Mononuclear cell (primary cell): ENCODE results near the gene NFE2L2. TPM values are rescaled to one million over a fixed set of nuclear protein-coding genes. Genes with fewer than 3 reads are reported as not detected.
"Not testable (repeated sequence)": the region's sequence is repeated elsewhere in the genome, so short reads cannot be mapped to it uniquely, and the experiment has no call there.

Experiments
- H3K27me3 ChIP-seq: 2 replicates; pipeline ENCODE4 v1.6.0; 2011; ENCODE audit warnings: low read length, control low read depth; ENCODE audit not compliant: insufficient read depth
- H3K4me1 ChIP-seq: 2 replicates; pipeline ENCODE4 v1.5.1; 2011; ENCODE audit warnings: mild to moderate bottlenecking, low read length, control low read depth; ENCODE audit not compliant: insufficient read depth
- H3K4me3 ChIP-seq: 2 replicates; pipeline ENCODE4 v1.5.1; 2011; ENCODE audit warnings: mild to moderate bottlenecking, low read length, moderate library complexity
- H3K9me3 ChIP-seq: 2 replicates; pipeline ENCODE4 v1.5.1; 2011; ENCODE audit warnings: low read depth, mild to moderate bottlenecking, control low read depth, low read length
- total RNA-seq: library from RNA; depleted of rRNA; stranded (reverse); fragments of >200 nt; gene quantifications from one replicate; pipeline ENCODE4 v1.2.3, GENCODE V29; 2012

NFE2L2 gene
- total RNA-seq, 1 donor, result 123 TPM

DNA sequence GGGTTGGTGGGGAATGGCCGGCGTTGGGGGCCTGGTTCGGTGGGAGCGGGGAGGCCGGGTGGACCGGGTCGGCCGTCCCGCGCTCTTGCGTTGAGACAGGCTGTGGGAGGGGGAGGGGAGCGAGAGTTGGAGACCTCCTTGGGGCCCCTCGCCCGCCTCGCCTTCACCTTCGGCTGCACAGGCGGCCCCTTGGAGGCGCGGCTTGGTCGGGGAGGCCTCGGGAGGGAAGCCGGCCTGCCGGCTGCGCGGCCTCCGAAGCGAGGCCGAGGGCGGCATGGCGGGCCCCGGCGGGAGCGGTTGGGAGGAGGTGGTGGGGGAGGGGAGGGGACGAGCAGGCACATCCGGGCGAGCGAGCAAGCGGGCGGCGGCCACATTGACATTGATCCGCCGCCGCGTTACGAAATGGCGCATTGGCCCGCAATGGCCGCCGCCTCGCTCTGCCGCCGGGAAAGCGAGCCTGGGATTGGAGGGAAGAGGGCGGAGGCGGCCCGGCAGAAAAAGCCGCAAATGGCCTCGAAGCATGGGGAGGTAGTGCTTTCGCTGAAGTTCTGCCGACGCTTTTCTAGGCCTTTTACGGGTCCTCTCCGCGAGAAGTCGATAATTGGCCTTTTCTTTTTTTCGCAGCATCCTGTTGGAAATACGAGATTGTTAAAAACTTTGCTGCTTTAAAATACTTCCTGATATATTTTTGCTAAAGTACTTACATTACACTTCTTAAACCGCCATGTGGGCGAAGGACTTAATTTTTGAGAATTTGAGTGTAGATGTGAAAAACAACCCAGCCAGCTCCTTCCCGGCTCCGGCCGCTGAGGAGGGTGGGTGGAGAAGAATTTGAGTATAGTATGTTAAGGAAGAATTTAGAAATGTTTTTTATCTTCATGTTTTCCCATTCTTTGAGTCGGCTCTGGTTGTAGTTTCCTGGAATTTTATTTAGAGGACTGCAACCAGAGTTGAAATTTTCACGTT lies 51.4 kb downstream of the NFE2L2 start:
- H3K27me3 ChIP-seq, result no peaks in the 10 kb centered on the region
- peaks cover 43% of the 10 kb centered on the region for H3K4me1 ChIP-seq
- H3K9me3 ChIP-seq, result no peaks in the 10 kb centered on the region
- H3K4me3 ChIP-seq, result peak overlapping the region; percentile 88

DNA sequence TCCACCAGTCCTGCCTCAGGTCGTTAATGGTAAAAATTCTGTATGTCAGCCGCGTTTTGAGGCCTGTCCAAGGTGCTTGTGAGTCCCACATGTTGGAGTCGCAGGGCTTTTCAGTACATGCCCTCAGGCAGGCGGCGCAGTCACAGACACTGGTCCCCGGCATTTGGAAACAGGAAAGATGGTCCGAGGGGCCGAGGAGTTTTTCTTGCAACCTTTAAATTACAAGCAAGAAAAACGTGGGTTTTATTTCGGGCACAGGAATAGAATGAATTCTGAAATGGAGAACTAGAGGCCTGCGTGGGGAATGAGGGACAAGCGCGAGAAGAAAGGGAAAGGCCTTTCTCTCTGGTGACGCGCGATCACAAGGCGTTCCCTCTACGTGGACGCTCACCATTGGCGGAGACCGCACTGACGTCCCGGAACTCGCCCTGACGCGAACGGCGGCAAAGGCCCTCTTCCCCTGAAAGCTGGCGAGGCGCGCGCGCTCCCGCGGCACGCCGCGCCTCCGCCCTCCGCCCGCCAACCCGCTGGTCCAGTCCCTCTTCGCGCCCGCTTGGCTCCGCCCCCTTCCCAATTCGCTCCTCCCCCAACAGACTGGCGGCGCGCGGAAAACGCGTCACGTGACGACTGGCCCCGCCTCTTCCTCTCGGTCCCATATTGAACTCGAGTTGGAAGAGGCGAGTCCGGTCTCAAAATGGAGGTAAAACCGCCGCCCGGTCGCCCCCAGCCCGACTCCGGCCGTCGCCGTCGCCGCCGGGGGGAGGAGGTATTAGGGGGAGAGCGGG lies 52.2 kb downstream of the NFE2L2 start, which contains the start of gene HNRNPA3:
HNRNPA3 (plus strand) TSS at position 689 of the 785 bp plus-strand sequence; CDS start at position 695, 6 bp downstream.
- peaks cover 38% of the 10 kb centered on the region for H3K4me1 ChIP-seq
- H3K4me3 ChIP-seq, result peak within 1 kb of the TSS; percentile 88
- H3K9me3 ChIP-seq, result no peaks in the 10 kb centered on the region
- H3K27me3 ChIP-seq, result no peaks in the 10 kb centered on the region

DNA sequence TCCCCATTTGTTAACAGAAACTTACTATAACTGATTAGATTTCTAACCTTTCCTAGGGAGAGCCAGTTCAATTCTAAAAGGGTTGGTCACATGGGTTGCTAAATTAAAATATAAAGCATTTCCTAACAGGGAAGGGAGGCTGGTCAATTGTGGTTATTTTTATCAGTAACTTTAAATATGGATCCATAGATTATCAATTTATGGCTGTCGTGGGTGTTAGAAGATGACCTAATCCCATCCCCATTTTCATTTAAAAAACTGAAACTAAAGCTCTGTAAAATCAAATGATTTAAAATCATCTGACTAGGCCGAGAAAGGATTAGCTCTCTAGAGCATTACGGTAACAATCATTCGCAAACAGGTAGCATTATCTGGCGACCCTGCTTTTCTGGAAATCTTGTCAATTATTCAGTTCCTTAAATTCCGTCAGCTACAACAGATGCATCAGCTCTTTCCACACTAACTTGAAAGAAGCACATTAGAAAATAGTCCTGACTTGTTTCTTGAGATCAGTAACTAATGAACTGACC lies 52.9 kb downstream of the NFE2L2 start:
- peaks cover 33% of the 10 kb centered on the region for H3K4me1 ChIP-seq
- peak overlapping the region; percentile 64 for H3K4me3 ChIP-seq
- H3K9me3 ChIP-seq, result no peaks in the 10 kb centered on the region
- H3K27me3 ChIP-seq, result no peaks in the 10 kb centered on the region

DNA sequence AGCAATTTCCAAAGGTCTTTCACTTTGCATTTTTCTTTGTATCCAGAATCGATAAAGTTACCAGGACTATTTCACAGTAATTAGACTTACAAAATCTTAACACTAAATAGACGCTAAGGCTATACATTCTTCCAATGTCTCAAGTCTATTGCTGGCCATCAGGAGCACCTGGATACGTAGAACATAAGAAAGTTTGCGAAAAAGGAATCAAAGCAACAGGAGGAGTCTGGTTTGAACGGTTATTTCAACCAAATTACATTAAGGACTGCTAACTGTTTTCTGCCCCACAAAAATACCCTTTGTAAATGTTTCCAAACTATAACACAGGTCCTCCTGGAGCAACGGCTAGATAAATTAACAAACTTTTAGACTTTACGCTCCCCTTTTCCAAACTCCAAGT lies 53.4 kb downstream of the NFE2L2 start:
- H3K4me3 ChIP-seq, result no peak overlapping the region
- H3K27me3 ChIP-seq, result no peaks in the 10 kb centered on the region
- H3K9me3 ChIP-seq, result no peaks in the 10 kb centered on the region
- H3K4me1 ChIP-seq, result peaks cover 30% of the 10 kb centered on the region

DNA sequence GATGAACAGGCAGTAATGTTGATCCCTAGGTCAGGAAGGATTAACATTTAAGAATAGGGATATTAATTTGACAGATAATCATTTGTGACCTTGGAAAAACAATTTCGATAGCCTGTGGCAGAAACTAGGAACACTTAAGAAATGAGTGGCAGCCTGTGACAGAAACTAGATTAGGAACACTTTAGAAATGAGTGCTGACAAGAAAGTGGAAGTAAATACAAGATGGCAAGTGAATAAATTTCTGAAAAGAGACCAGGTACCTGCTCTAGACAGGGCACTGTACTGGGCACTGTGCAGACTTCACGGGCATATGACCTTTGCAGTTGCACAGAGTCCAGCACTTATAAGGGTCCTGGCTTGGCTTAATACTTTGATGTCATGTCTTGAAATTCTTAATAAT lies 57.4 kb downstream of the NFE2L2 start:
- H3K27me3 ChIP-seq, result no peaks in the 10 kb centered on the region
- H3K9me3 ChIP-seq, result no peaks in the 10 kb centered on the region
- peaks cover 13% of the 10 kb centered on the region for H3K4me1 ChIP-seq
- H3K4me3 ChIP-seq, result no peak overlapping the region

DNA sequence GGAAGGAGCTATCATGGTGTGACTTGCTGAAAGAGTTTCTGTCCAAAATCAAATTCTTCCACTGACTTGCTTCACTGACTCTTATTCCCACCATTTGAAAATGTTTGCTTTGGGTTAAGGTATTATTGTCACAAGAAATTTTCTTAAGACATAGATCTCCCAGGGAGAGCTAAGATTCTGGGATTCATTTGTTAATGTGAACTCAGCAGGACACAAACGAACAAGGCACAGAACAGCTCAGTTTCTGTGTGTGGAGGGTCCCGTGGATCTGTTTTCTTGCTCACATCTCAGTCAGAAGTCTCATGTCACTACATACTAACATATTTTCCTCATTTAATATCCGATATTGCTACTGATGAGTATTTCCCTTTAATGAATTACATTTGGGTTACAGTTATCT lies 60.1 kb downstream of the NFE2L2 start:
- H3K27me3 ChIP-seq, result no peaks in the 10 kb centered on the region

DNA sequence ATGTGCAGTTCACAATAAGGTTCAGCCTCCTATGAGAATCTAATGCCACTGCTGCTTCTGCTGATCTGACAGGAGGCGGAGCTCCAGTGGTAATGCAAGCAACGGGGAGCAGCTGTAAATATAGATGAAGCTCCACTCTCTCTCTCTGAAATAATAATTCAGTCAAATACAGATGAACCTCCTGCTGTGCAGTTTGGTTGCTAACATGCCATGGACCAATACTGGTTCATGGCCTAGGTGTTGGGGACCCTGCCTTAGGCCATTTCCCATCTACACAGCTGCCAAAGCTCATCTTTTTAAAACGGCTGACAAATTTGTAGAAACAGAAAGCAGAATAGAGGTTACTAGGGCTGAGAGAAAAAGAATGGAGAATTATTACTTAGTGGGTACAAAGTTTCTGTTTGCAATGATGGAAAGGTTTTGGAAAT lies 62.6 kb downstream of the NFE2L2 start:
- Histone ChIP-seq H3K4me1 (no peaks in the 10 kb centered on the region), H3K27me3 (no peaks in the 10 kb centered on the region), H3K9me3 (no peaks in the 10 kb centered on the region), H3K4me3 (no peak overlapping the region)

More for the DNA sequence above, 60.1 kb downstream of the NFE2L2 start:
- Histone ChIP-seq H3K4me1 (no peaks in the 10 kb centered on the region), H3K4me3 (no peak overlapping the region), H3K9me3 (no peaks in the 10 kb centered on the region)

DNA sequence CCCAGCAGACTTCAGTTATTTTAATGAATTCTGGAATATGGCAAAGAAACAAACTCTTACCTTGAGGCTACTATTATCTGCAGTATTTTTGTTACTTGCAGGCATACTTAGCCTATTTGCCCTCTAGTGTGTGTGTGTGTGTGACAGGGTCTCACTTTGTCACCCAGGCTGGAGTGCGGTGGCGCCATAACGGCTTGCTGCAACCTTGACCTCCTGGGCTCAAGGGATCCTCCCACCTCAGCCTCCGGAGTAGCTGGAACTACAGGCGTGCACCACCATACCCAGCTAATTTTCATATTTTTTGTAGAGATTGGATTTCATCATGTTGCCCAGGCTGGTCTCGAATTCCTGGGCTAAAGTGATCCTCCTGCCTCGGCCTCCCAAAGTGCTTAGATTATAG lies 64.1 kb downstream of the NFE2L2 start:
- H3K4me1 ChIP-seq, H3K4me3 ChIP-seq, H3K27me3 ChIP-seq, H3K9me3 ChIP-seq: not testable (repeated sequence)

DNA sequence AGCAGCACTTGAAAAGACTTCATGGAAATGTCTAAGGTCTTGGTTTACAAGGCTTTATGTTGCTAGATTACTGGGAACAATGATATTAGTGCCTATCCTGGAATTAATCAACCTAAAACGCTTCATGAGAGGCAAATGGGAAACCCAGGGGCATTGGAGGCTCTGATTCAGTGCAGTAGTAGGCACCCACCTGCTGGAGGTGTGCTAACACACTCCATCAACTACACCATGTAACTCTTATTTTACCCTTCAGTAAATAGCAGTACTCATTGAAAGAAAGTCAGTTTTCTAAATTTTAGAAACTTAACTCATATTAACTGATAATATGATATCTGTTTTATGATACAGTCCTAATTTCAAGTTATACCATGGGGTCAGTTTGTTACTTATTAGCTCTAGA lies 69.3 kb downstream of the NFE2L2 start:
- no peaks in the 10 kb centered on the region for H3K4me1 ChIP-seq
- H3K4me3 ChIP-seq, result no peak overlapping the region
- no peaks in the 10 kb centered on the region for H3K9me3 ChIP-seq
- no peaks in the 10 kb centered on the region for H3K27me3 ChIP-seq

DNA sequence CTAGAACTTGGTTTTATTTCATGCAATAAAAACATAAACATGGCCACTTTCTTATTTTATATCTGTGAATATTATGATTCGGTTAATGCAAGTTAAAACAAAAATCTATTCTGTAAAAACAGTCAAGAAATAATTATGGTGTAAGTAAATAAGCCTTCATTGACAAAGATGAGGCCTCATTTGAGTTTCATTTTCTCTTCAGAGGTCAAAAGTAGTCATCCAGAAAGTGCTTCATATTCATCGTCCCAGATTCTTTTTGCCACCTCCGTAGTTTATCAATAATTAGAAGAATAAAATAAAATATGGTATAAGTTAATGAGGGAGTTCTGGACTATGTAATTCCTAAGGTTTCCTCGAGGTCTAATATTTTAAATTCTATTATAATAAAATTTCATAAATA lies 71.3 kb downstream of the NFE2L2 start:
- H3K4me1 ChIP-seq, result no peaks in the 10 kb centered on the region
- H3K9me3 ChIP-seq, result no peaks in the 10 kb centered on the region
- no peaks in the 10 kb centered on the region for H3K27me3 ChIP-seq
- no peak overlapping the region for H3K4me3 ChIP-seq

DNA sequence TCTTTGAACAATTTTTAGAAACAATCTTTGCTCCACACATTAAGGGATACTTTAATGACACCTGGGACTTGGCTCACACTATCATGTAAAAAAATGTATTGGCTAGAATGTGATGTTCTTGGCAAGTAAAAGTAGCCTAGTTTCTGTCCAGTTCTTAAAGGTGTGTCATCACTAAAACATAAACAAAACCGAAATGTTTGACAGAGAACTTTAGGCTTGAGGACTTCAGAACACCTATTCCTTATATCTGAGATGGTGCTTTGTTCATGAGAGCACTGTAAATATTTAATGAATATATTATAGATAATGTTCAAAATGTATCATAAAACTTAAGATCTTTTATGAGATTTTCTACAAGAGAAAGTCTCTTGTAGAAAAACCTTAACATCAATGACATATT lies 71.7 kb downstream of the NFE2L2 start:
- H3K27me3 ChIP-seq, result no peaks in the 10 kb centered on the region
- no peak overlapping the region for H3K4me3 ChIP-seq
- H3K4me1 ChIP-seq, result no peaks in the 10 kb centered on the region
- H3K9me3 ChIP-seq, result no peaks in the 10 kb centered on the region

DNA sequence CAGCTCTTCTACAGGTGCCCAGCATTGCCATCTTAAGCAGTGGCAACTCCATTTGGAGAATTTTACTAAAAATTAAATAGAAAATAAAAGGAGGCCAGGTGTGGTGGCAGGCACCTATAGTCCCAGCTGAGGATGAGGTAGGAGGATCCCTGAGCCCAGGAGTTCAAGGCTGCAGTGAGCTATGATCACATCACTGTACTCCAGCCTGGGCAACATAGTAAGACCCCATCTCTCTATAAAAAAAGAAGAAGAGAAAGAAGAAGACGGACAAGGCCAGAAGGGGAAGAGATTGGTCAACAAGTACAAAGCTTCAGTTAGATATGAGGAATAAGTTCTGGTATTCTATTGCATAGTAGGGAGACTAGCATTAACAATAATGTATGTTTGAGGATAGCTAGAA lies 73.6 kb downstream of the NFE2L2 start:
- no peaks in the 10 kb centered on the region for H3K4me1 ChIP-seq
- H3K9me3 ChIP-seq, result no peaks in the 10 kb centered on the region
- H3K4me3 ChIP-seq, result no peak overlapping the region
- H3K27me3 ChIP-seq, result no peaks in the 10 kb centered on the region

DNA sequence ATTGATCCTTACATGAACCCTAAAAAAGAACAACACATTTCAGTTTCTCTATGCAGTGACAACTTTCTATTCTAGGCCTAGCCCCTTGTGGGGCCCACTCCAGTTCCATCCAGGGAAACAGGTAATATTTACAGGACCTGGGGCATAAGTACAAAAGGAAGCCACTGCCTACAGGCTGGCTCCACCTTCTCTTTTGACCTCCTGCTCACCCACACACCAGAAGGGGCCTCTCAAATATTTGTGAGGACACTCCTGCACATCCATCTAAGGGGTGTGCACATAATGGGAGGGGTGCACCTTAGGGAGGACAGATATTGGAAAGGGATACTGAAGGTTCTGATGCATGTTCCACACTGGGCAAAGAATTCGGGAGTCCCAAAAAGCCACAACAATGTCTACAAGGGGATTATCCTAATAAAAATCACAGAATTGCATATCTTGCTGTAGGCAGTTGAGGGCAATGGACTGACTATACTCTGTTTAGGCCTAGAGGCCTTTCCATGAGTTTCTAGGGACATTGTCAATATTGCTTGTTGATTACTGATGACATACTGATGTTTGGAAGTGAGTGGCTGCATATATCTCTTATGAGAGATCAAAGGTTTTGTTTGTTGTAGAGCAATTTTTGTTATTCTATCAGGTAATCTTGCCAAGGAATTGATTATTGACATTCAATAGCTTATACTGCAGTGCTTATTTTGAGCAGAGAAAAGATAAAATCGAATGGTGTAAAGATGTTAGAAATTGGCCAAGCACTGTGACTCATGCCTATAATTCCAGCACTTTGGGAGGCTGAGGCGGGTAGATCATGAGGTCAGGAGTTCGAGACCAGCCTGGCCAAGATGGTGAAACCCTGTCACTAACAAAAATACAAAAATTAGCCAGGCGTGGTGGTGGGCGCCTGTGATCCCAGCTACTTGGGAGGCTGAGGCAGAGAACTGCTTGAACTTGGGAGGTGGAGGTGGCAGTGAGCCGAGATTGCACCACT lies 75.8 kb downstream of the NFE2L2 start:
- Histone ChIP-seq H3K27me3 (no peaks in the 10 kb centered on the region), H3K4me3 (no peak overlapping the region), H3K9me3 (no peaks in the 10 kb centered on the region), H3K4me1 (no peaks in the 10 kb centered on the region)

DNA sequence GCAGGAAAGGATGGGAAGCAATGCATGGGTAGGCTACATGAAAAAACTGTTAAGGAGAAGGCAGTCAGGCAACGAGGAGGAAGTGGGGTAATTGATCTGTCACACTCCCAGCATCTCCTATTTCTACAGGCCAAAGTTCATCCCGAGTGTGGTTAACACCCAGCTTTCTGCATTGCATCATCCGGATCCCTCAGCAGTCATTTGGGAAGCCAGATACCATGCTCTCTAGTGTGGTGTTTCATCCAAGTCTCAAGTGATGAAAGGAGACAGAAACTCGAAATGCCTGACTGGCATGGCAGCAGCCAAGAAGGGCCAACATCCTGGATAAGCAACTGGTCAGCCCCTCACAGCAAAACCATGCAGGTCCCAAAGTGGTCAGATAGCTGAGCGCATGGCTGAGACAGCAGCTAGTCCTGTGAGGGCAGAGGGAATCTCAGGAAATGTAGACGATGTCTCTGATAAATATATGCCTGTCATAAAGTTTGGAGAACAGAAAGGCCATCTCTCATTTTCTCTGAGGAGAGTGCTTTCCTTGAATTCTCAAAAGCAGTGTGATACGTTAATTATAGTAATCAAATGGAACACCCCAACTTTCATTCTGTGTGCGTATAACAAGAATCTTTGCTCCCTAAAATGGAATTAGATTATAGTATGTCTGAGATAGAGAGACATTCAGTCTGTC lies 76.8 kb downstream of the NFE2L2 start:
- H3K4me3 ChIP-seq, result no peak overlapping the region
- no peaks in the 10 kb centered on the region for H3K4me1 ChIP-seq
- H3K9me3 ChIP-seq, result no peaks in the 10 kb centered on the region
- H3K27me3 ChIP-seq, result no peaks in the 10 kb centered on the region
